ENCODE measurements around the gene THRSP.

DNA sequence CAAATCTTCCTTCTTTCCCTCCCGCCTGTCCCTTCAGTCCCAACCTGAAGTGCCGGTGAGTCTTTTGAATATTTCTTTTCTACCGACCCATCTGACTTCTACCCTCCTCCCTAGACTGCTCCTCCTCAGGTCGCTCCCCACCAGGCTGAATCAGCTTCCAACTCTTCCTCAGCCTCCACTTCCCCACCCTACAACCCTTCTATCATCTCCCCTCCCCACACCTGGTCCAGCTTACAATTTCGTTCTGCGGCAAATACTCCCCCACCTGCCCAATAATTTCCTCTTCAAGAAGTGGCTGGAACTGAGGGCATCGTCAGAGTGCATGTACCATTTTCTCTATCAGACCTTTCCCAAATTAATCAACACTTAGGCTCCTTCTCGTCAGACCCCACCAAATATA, 18.5 kb downstream of the THRSP start:
- TF ChIP-seq CTCF (IDR thresholded peaks at IDR 0.05) (no peak), EP300 (IDR thresholded peaks at IDR 0.05) (no peak), POLR2A (IDR thresholded peaks at IDR 0.05) (no peak)
